ENCODE measurements around the gene EBP.
A peak's percentile ranks its signal among the peaks of the same experiment; 100 is the strongest.

GRCh38 chrX:48508400-48509244, 13.0 kb upstream of the EBP start, which contains the start of gene PORCN:
- TF ChIP-seq CTCF (IDR thresholded peaks at IDR 0.05; ENCODE audit: extremely low read depth in 1 of 2, insufficient read depth in 1 of 2, low read depth in 1 of 2, low read length in 2 of 2): no peak
- TF ChIP-seq POLR2AphosphoS5 (IDR thresholded peaks at IDR 0.05; ENCODE audit: insufficient read depth, low read depth, low read length): no peak
- peak; percentile 70 for TF ChIP-seq POLR2A (IDR thresholded peaks at IDR 0.05; ENCODE audit: low read depth, low read length)
- TF ChIP-seq EZH2 (IDR thresholded peaks at IDR 0.05; ENCODE audit: borderline replicate concordance, low read depth, low read length, severe bottlenecking): no peak
- no peak for TF ChIP-seq JUN (IDR thresholded peaks at IDR 0.05; ENCODE audit: borderline replicate concordance, insufficient read depth, insufficient read length, low read depth)
- TF ChIP-seq MYC (IDR thresholded peaks at IDR 0.05; ENCODE audit: low read depth, low read length): no peak
- TF ChIP-seq MAX (IDR thresholded peaks at IDR 0.05; ENCODE audit: insufficient read depth, insufficient read length): no peak
- no peak for TF ChIP-seq GATA2 (IDR thresholded peaks at IDR 0.05; ENCODE audit: insufficient read depth, insufficient read length, low read depth, low read length)
